ENCODE data around the gene ZNF143. TPM values are rescaled to one million over a fixed set of nuclear protein-coding genes. Genes with fewer than 3 reads are reported as not detected.

ZNF143 gene
- total and polyA plus RNA-seq, 2 of the 13 experiments (the other 11 are each of a cell fraction or from before 2014, with no cell fraction given), result 22.4 to 35.6 TPM

DNA sequence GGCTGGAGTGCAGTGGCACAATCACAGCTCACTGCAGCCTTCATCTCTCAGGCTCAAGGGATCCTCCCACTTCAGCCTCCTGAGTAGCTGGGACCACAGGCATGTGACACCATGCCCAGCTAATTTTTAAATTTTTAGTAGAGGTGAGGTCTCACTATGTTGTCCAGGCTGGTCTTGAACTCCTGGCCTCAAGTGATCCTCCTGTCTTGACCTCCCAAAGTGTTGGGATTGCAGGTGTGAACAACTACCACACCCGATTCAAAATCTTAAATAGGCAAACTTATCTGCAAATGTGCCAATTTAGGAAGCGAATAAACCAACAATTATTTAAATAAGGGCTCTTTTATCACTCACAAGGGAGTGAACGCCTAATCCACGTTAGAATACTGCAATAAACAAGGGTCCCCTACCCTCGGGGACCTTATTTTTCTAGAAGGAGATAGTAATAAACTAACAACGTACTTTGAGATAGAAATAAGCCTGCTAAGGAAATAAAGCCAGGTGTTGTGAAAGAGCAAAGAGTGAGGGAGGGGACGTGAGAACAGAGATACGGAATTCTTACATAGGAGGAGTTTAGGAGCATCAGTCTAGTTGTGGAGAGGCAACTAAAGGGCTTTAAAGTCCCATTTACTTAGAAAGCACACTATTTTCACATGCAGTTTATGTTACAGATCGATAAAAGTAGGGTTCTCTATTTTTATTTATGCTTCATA lies 109.7 kb downstream of the ZNF143 start:
- 0 out of 2 replicates have a peak, but pooled peaks cover 3% of the 10 kb centered on the region for H4K20me1 ChIP-seq (ENCODE audit: insufficient read depth, low read length)
- no peak for DNase-seq (ENCODE audit: low spot score)
- CTCF ChIA-PET (ENCODE audit: low intra/inter-chr PET ratio, low total read pairs), result no interaction called here
- H3K4me2 ChIP-seq (ENCODE audit: low read depth, low read length), result peak overlapping the region; percentile 85; the same call in 1 of the 2 replicates
- H2AFZ ChIP-seq (ENCODE audit: low read length), result no peak overlapping the region
- intact Hi-C loops (cut with micrococcal nuclease; ENCODE audit: unreplicated experiment), result loop anchor here (5.0 kb wide), 1 partner anchor 108 kb away; the partner anchor contains the start of gene ZNF143
- 82% methylated on average over 9 of the region's 9 CpGs for WGBS (ENCODE audit: low lambda C conversion rate)
- peaks cover 19% of the 10 kb centered on the region for H3K79me2 ChIP-seq (ENCODE audit: insufficient read depth, low read length)
- peak overlapping the region; percentile 93 for H3K9ac ChIP-seq (ENCODE audit: insufficient read depth, low read depth, low read length)
- H3K27ac ChIP-seq (ENCODE audit: extremely low read length, insufficient read depth, low read length), result peak overlapping the region; percentile 100
- H3K4me3 ChIP-seq (replicated peaks in 1 of 3; ENCODE audit: insufficient read depth in 1 of 3, low read depth in 2 of 3, low read length in 3 of 3), result peak overlapping the region in 1 of 3 experiments; percentile 21; a peak in 1 of 6 replicates
- POLR2A ChIA-PET, result interaction anchor here (0.9 to 3.0 kb wide), 3 partner anchors 35 to 59 kb away, joined by 3 to 10 read pairs (median 6); no protein-coding TSS in a partner anchor
- no peak for ATAC-seq
- in situ Hi-C loops (cut with HindIII; ENCODE audit: extremely low pct_ligation_motif_present, low pct_unique_long_range_greater_than_20kb), result loop anchor here (5.0 kb wide), 2 partner anchors 38 to 42 kb away; no protein-coding TSS in a partner anchor
- H3K9me3 ChIP-seq (ENCODE audit: low read length), result no peaks in the 10 kb centered on the region
- BruUV-seq (replicated peaks), result no TSS peak
- H3K27me3 ChIP-seq (ENCODE audit: control insufficient read depth in 1 of 2, insufficient read depth in 2 of 2, low read length in 2 of 2), result no peaks in the 10 kb centered on the region; a peak in 1 of 5 replicates
- H3K36me3 ChIP-seq (replicated peaks in 1 of 2; ENCODE audit: control insufficient read depth in 1 of 2, insufficient read depth in 2 of 2, low read length in 2 of 2), result no peaks in the 10 kb centered on the region
- no peak for FAIRE-seq
- peaks cover 74% of the 10 kb centered on the region for H3K4me1 ChIP-seq (ENCODE audit: insufficient read depth, low read length)
- TF ChIP-seq, protein P1, sequence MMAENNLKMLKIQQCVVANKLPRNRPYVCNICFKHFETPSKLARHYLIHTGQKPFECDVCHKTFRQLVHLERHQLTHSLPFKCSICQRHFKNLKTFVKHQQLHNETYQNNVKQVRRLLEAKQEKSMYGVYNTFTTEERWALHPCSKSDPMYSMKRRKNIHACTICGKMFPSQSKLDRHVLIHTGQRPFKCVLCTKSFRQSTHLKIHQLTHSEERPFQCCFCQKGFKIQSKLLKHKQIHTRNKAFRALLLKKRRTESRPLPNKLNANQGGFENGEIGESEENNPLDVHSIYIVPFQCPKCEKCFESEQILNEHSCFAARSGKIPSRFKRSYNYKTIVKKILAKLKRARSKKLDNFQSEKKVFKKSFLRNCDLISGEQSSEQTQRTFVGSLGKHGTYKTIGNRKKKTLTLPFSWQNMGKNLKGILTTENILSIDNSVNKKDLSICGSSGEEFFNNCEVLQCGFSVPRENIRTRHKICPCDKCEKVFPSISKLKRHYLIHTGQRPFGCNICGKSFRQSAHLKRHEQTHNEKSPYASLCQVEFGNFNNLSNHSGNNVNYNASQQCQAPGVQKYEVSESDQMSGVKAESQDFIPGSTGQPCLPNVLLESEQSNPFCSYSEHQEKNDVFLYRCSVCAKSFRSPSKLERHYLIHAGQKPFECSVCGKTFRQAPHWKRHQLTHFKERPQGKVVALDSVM (CRISPR knock-in tag; IDR thresholded peaks at IDR 0.05), result peak; percentile 85
- TF ChIP-seq ELF1 (CRISPR knock-in tag; IDR thresholded peaks at IDR 0.05), result no peak
- TF ChIP-seq NCOA1 (CRISPR knock-in tag; IDR thresholded peaks at IDR 0.05), result no peak
- TF ChIP-seq, protein P2, sequence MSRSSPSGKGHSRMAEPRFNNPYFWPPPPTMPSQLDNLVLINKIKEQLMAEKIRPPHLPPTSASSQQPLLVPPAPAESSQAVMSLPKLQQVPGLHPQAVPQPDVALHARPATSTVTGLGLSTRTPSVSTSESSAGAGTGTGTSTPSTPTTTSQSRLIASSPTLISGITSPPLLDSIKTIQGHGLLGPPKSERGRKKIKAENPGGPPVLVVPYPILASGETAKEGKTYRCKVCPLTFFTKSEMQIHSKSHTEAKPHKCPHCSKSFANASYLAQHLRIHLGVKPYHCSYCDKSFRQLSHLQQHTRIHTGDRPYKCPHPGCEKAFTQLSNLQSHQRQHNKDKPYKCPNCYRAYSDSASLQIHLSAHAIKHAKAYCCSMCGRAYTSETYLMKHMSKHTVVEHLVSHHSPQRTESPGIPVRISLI (CRISPR knock-in tag; IDR thresholded peaks at IDR 0.05; ENCODE audit: borderline replicate concordance), result no peak
- TF ChIP-seq JARID2 (CRISPR knock-in tag; IDR thresholded peaks at IDR 0.05; ENCODE audit: insufficient replicate concordance), result no peak
- no peak for TF ChIP-seq ZNF343 (CRISPR knock-in tag; IDR thresholded peaks at IDR 0.05)
- TF ChIP-seq ZZZ3 (CRISPR knock-in tag; IDR thresholded peaks at IDR 0.05; ENCODE audit: borderline replicate concordance), result no peak
- 0 out of 2 replicates have a peak, but pooled peaks have one; percentile 19 for TF ChIP-seq ZNF121 (CRISPR knock-in tag; IDR thresholded peaks at IDR 0.05)
- TF ChIP-seq, protein P3, sequence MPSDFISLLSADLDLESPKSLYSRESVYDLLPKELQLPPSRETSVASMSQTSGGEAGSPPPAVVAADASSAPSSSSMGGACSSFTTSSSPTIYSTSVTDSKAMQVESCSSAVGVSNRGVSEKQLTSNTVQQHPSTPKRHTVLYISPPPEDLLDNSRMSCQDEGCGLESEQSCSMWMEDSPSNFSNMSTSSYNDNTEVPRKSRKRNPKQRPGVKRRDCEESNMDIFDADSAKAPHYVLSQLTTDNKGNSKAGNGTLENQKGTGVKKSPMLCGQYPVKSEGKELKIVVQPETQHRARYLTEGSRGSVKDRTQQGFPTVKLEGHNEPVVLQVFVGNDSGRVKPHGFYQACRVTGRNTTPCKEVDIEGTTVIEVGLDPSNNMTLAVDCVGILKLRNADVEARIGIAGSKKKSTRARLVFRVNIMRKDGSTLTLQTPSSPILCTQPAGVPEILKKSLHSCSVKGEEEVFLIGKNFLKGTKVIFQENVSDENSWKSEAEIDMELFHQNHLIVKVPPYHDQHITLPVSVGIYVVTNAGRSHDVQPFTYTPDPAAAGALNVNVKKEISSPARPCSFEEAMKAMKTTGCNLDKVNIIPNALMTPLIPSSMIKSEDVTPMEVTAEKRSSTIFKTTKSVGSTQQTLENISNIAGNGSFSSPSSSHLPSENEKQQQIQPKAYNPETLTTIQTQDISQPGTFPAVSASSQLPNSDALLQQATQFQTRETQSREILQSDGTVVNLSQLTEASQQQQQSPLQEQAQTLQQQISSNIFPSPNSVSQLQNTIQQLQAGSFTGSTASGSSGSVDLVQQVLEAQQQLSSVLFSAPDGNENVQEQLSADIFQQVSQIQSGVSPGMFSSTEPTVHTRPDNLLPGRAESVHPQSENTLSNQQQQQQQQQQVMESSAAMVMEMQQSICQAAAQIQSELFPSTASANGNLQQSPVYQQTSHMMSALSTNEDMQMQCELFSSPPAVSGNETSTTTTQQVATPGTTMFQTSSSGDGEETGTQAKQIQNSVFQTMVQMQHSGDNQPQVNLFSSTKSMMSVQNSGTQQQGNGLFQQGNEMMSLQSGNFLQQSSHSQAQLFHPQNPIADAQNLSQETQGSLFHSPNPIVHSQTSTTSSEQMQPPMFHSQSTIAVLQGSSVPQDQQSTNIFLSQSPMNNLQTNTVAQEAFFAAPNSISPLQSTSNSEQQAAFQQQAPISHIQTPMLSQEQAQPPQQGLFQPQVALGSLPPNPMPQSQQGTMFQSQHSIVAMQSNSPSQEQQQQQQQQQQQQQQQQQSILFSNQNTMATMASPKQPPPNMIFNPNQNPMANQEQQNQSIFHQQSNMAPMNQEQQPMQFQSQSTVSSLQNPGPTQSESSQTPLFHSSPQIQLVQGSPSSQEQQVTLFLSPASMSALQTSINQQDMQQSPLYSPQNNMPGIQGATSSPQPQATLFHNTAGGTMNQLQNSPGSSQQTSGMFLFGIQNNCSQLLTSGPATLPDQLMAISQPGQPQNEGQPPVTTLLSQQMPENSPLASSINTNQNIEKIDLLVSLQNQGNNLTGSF (CRISPR knock-in tag; IDR thresholded peaks at IDR 0.05), result no peak
- TF ChIP-seq, protein P4, sequence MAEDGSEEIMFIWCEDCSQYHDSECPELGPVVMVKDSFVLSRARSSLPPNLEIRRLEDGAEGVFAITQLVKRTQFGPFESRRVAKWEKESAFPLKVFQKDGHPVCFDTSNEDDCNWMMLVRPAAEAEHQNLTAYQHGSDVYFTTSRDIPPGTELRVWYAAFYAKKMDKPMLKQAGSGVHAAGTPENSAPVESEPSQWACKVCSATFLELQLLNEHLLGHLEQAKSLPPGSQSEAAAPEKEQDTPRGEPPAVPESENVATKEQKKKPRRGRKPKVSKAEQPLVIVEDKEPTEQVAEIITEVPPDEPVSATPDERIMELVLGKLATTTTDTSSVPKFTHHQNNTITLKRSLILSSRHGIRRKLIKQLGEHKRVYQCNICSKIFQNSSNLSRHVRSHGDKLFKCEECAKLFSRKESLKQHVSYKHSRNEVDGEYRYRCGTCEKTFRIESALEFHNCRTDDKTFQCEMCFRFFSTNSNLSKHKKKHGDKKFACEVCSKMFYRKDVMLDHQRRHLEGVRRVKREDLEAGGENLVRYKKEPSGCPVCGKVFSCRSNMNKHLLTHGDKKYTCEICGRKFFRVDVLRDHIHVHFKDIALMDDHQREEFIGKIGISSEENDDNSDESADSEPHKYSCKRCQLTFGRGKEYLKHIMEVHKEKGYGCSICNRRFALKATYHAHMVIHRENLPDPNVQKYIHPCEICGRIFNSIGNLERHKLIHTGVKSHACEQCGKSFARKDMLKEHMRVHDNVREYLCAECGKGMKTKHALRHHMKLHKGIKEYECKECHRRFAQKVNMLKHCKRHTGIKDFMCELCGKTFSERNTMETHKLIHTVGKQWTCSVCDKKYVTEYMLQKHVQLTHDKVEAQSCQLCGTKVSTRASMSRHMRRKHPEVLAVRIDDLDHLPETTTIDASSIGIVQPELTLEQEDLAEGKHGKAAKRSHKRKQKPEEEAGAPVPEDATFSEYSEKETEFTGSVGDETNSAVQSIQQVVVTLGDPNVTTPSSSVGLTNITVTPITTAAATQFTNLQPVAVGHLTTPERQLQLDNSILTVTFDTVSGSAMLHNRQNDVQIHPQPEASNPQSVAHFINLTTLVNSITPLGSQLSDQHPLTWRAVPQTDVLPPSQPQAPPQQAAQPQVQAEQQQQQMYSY (CRISPR knock-in tag; IDR thresholded peaks at IDR 0.05), result 0 out of 2 replicates have a peak, but pooled peaks have one; percentile 37
